Left ventricle myocardium inferior (tissue), 1 donor: Measurements from ENCODE around the gene CLCNKB. TPM values are rescaled to one million over a fixed set of nuclear protein-coding genes. Genes with fewer than 3 reads are reported as not detected.

Experiments
- DNase-seq: peaks from one replicate; pipeline ENCODE4 v3.0.0-alpha.2; 2020
- H3K27ac ChIP-seq: fragments of 200-600 bp; replicated peaks from 2 replicates; pipeline ENCODE4 v1.8.0; 2021
- H3K27me3 ChIP-seq: fragments of 200-600 bp; 2 replicates; pipeline ENCODE4 v1.8.0; 2021; ENCODE audit warnings: low read depth
- H3K36me3 ChIP-seq: fragments of 200-600 bp; 2 replicates; pipeline ENCODE4 v1.8.0; 2021
- H3K4me1 ChIP-seq: fragments of 200-600 bp; 2 replicates; pipeline ENCODE4 v1.8.0; 2021
- H3K4me3 ChIP-seq: fragments of 200-600 bp; 2 replicates; pipeline ENCODE4 v1.8.0; 2021; ENCODE audit warnings: mild to moderate bottlenecking, moderate library complexity
- H3K9me3 ChIP-seq: fragments of 200-600 bp; replicated peaks from 2 replicates; pipeline ENCODE4 v1.8.0; 2021
- intact Hi-C: fragments of 100-400 bp; cut with micrococcal nuclease; formaldehyde crosslinking; loops from one replicate; pipeline ENCODE4 v1.11.0; 2022
- total RNA-seq: library from RNA; stranded (reverse); fragmentation: NEBNext Ultra II Directional; extraction: Animal tissue kit (Norgen Biotek cat#: 25700); gene quantifications from one replicate; pipeline ENCODE4 v1.2.1, GENCODE V29; 2021
- TF ChIP-seq, protein P1 (sequence below): fragments of 200-600 bp; IDR thresholded peaks from 2 replicates; pipeline ENCODE4 v1.8.0; 2021; ENCODE audit warnings: antibody characterized with exemption, mild to moderate bottlenecking, borderline replicate concordance
- donor health status: DM: no; HTN: yes; CAD: no; lungs with severe emphysema.

The CLCNKB gene
- total RNA-seq, 1 donor from 2014 or later, result 1.3 TPM

DNA sequence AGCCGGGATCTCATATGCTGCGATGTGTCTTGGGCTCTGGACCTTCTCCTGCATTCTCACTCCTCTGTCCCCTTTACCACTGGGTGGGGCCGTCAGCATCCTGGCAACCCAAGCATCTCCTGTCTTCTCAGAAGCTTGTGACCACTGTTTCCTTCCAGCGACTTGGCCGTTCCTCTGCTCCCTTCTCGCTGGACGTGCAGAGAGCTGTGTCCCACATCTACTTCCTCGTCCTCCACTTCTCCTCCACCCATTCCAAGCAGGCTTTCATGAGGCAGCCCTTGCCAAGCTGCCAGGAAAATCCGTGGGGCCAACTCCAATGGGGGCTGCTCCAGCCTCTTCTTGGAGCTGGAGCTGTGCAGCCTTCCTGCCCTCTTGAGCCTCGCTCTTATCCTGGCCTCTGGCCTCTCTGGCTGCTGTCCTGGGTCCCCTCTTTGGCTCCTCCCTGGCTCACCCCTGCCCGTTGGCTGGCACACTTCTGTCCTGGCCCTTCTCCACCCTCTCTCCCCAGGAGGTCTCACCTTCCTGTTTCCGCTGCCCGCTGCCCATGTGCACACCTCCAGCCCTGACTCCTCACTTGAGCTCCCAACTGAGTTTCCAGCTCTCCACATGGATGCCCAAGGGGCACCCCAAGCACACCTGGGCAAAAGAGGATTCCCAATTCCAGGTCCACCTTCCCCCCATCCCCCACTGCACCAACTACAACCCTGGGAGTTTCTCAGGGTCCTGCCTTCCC is 21.1 kb downstream of the CLCNKB start:
- Histone ChIP-seq H3K9me3 (no peaks in the 10 kb centered on the region), H3K4me1 (peaks cover 35% of the 10 kb centered on the region), H3K4me3 (no peak overlapping the region), H3K36me3 (no peaks in the 10 kb centered on the region), H3K27me3 (no peaks in the 10 kb centered on the region), H3K27ac (no peak overlapping the region)
- TF ChIP-seq, protein P1, sequence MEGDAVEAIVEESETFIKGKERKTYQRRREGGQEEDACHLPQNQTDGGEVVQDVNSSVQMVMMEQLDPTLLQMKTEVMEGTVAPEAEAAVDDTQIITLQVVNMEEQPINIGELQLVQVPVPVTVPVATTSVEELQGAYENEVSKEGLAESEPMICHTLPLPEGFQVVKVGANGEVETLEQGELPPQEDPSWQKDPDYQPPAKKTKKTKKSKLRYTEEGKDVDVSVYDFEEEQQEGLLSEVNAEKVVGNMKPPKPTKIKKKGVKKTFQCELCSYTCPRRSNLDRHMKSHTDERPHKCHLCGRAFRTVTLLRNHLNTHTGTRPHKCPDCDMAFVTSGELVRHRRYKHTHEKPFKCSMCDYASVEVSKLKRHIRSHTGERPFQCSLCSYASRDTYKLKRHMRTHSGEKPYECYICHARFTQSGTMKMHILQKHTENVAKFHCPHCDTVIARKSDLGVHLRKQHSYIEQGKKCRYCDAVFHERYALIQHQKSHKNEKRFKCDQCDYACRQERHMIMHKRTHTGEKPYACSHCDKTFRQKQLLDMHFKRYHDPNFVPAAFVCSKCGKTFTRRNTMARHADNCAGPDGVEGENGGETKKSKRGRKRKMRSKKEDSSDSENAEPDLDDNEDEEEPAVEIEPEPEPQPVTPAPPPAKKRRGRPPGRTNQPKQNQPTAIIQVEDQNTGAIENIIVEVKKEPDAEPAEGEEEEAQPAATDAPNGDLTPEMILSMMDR, result no peak
- no peak for DNase-seq
- intact Hi-C loops, result no loop called here

DNA sequence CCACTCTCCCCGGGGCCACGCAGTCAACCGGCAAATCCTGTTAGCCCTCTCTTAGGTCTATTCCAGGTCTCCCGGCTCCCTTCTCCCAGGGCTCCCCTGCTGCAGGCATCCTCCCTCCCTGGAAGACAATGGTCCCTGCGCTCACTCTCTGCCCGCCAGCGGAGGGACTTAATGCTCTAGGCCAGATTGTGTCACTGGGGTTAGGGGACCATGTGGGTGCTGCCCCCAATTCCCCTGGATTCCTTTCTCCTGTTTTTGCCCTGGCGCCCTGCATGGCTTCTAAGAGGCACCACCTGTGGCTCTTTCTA is 21.6 kb downstream of the CLCNKB start:
- intact Hi-C loops, result no loop called here
- Histone ChIP-seq H3K27ac (no peak overlapping the region), H3K4me1 (peaks cover 35% of the 10 kb centered on the region), H3K27me3 (no peaks in the 10 kb centered on the region), H3K36me3 (no peaks in the 10 kb centered on the region), H3K4me3 (no peak overlapping the region), H3K9me3 (no peaks in the 10 kb centered on the region)
- no peak for DNase-seq
- TF ChIP-seq, protein P1, result no peak

- H3K27ac ChIP-seq, result no peak overlapping the region
- no peak for DNase-seq
- H3K27me3 ChIP-seq, result no peaks in the 10 kb centered on the region
- TF ChIP-seq, protein P1, result no peak
- H3K9me3 ChIP-seq, result no peaks in the 10 kb centered on the region
- intact Hi-C loops, result no loop called here
- H3K4me1 ChIP-seq, result peaks cover 35% of the 10 kb centered on the region
- no peak overlapping the region for H3K4me3 ChIP-seq
- no peaks in the 10 kb centered on the region for H3K36me3 ChIP-seq
Observed at GRCh38 chr1:16066245-16066644, 22.7 kb downstream of the CLCNKB start.

DNA sequence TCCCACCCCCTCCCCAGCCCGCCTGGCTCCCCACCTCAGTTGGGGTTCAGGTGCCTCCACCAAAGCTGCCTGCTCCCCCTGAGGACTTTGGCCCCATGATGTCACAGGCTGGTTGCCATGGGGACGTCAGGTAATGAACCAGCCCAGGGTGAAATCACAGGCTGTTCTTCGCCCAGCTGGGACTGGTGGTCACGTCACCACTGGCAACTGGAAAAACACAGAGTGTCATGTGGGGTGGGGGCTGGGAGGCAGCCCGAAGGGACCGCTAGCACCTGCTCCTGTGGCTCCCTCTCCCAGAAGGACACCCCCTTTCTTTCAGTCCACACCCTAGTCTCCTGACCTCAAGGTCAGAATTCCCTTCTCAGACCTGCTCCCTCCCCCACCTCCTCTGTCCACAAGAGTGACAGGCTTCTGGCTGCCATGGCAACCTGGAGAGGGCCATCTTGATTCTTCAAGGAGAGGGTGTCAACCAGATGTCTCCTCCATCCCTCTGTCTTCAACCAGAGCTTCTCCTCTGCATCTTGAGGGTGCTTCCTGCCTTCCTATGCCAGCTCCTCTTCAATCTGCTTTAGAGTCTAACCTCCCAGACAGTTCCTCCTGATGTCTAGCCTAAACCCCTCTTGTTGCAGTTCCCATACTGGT is 23.7 kb downstream of the CLCNKB start:
- H3K4me3 ChIP-seq, result no peak overlapping the region
- TF ChIP-seq, protein P1, result no peak
- peak; percentile 49 for DNase-seq
- H3K9me3 ChIP-seq, result no peaks in the 10 kb centered on the region
- peaks cover under 1% of the 10 kb centered on the region for H3K27me3 ChIP-seq
- peaks cover 35% of the 10 kb centered on the region for H3K4me1 ChIP-seq
- intact Hi-C loops, result no loop called here
- peak overlapping the region; percentile 65 for H3K27ac ChIP-seq
- no peaks in the 10 kb centered on the region for H3K36me3 ChIP-seq

DNA sequence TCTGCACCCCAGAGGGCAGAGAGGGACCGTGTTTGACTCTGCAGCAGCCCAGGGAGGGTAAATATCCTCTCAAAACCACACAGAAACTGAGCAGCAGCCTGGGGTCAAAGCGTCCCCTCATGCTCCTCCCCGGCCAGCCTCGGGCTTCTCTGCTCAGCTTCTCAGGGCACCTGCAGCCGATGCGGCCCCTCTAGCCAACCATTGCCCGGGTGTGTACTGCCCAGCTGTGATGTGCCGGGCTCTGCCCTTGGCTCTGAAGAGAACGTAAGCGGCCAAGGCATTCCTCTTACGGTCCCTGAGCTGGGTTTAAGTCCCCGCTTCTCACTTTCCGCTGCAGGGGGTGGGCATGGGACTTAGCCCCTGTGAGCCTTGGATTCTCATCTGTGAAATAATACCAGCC is 24.4 kb downstream of the CLCNKB start:
- peak overlapping the region; percentile 65 for H3K27ac ChIP-seq
- H3K4me3 ChIP-seq, result no peak overlapping the region

More for the DNA sequence above, 24.4 kb downstream of the CLCNKB start:
- H3K36me3 ChIP-seq, result no peaks in the 10 kb centered on the region
- TF ChIP-seq, protein P1, result no peak
- H3K9me3 ChIP-seq, result no peaks in the 10 kb centered on the region
- peaks cover 7% of the 10 kb centered on the region for H3K27me3 ChIP-seq
- DNase-seq, result no peak
- H3K4me1 ChIP-seq, result peaks cover 37% of the 10 kb centered on the region
- intact Hi-C loops, result no loop called here
